Neural crest cell (in vitro differentiated cells): ENCODE results near the gene RNMT. TPM values are rescaled to one million over a fixed set of nuclear protein-coding genes. Genes with fewer than 3 reads are reported as not detected.

Source experiments
- DNase-seq: peaks from one replicate; pipeline ENCODE4 v3.0.0; 2021; ENCODE audit warnings: low read depth, mixed read lengths, low spot score
- H3K27ac Mint-ChIP-seq: one replicate; pipeline ENCODE4 v1.8.0; 2021; ENCODE audit warnings: mild to moderate bottlenecking, mixed read lengths; ENCODE audit not compliant: unreplicated experiment
- H3K27me3 Mint-ChIP-seq: 2 replicates; pipeline ENCODE4 v1.8.0; 2021; ENCODE audit warnings: low read depth, mild to moderate bottlenecking, mixed read lengths
- H3K36me3 Mint-ChIP-seq: 2 replicates; pipeline ENCODE4 v1.8.0; 2021; ENCODE audit warnings: low read depth, mild to moderate bottlenecking, mixed read lengths
- H3K4me1 Mint-ChIP-seq: 2 replicates; pipeline ENCODE4 v1.8.0; 2021; ENCODE audit warnings: mixed read lengths
- H3K4me3 Mint-ChIP-seq: one replicate; pipeline ENCODE4 v1.8.0; 2021; ENCODE audit warnings: mild to moderate bottlenecking, mixed read lengths
- H3K9me3 Mint-ChIP-seq: 2 replicates; pipeline ENCODE4 v1.8.0; 2021; ENCODE audit warnings: mixed read lengths
- CTCF ChIP-seq: fragments of 200-600 bp; sonication (generic); conservative IDR thresholded peaks from 2 replicates; pipeline ENCODE4 v1.5.0; 2021; ENCODE audit warnings: antibody characterized with exemption, mild to moderate bottlenecking
- total RNA-seq: library from RNA; stranded (reverse); gene quantifications from 2 replicates; pipeline ENCODE4 v1.2.1, GENCODE V29; 2021

RNMT gene
- total RNA-seq, 1 donor from 2014 or later = 35.8 TPM

- TF ChIP-seq CTCF = no peak
- no peaks in the 10 kb centered on the region for H3K4me1 Mint-ChIP-seq
- H3K27me3 Mint-ChIP-seq = peaks cover 28% of the 10 kb centered on the region
- no peaks in the 10 kb centered on the region for H3K36me3 Mint-ChIP-seq
- DNase-seq = no peak
- H3K4me3 Mint-ChIP-seq = no peak overlapping the region
- H3K9me3 Mint-ChIP-seq = no peaks in the 10 kb centered on the region
- H3K27ac Mint-ChIP-seq = no peak overlapping the region
Observed at GRCh38 chr18:13810950-13811485, 84.5 kb downstream of the RNMT start.

- no peak for DNase-seq
- no peak overlapping the region for H3K4me3 Mint-ChIP-seq
- H3K36me3 Mint-ChIP-seq = no peaks in the 10 kb centered on the region
- no peaks in the 10 kb centered on the region for H3K9me3 Mint-ChIP-seq
- peaks cover 23% of the 10 kb centered on the region for H3K27me3 Mint-ChIP-seq
- TF ChIP-seq CTCF = peak; percentile 27
- no peak overlapping the region for H3K27ac Mint-ChIP-seq
- H3K4me1 Mint-ChIP-seq = no peaks in the 10 kb centered on the region
Observed at GRCh38 chr18:13811993-13812392, 85.5 kb downstream of the RNMT start.

GRCh38 chr18:13813271-13813849 is 86.9 kb downstream of the RNMT start:
- Mint-ChIP-seq H3K9me3 (no peaks in the 10 kb centered on the region), H3K27me3 (peaks cover 19% of the 10 kb centered on the region), H3K27ac (no peak overlapping the region), H3K36me3 (no peaks in the 10 kb centered on the region), H3K4me3 (no peak overlapping the region), H3K4me1 (no peaks in the 10 kb centered on the region)
- DNase-seq = peak; percentile 73
- TF ChIP-seq CTCF = peak; percentile 90

Other genes with a start within 250 kb of the RNMT start
- gene FAM210A, start 115 bp upstream of the RNMT start, total RNA-seq = 15.1 and 16.8 TPM in 2 replicates
- not detected in 2 replicates for gene MC5R, start 97.5 kb downstream of the RNMT start, total RNA-seq
- gene MC2R, start 188.9 kb downstream of the RNMT start, total RNA-seq = not detected in 2 replicates